C4-2B (cell line): ENCODE data around the gene RSRC1.

Experiments used
- H3K27ac ChIP-seq: fragments of 450-650 bp; 2 replicates; pipeline ENCODE4 v1.5.1; 2017
- ZFX ChIP-seq: fragments of 450-650 bp; IDR thresholded peaks from 2 replicates; pipeline ENCODE4 v1.6.1; 2017
- TF ChIP-seq, protein P1 (sequence below): fragments of 450-650 bp; conservative IDR thresholded peaks from 2 replicates; pipeline ENCODE4 v1.5.1; 2017; ENCODE audit warnings: mild to moderate bottlenecking

Gene RSRC1

DNA sequence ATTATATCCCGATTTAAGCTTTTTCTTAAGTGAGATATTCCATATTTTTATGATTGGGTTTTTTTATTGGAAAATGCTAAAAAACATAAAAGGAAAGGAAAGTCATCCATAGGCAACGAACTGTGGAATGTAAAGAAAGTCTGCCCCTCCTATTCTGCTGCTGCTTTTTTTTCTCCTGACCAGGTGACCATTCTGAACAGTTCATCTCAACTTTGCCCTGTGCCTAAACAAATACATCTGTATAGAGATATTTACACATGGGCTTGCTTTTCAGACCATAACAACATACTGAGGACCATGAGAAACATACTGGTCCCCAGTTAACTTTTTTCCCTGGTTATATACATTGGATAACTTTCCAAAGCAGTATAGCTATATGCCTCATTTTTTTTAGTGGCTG lies 442.2 kb downstream of the RSRC1 start:
- H3K27ac ChIP-seq = no peak overlapping the region
- TF ChIP-seq, protein P1, sequence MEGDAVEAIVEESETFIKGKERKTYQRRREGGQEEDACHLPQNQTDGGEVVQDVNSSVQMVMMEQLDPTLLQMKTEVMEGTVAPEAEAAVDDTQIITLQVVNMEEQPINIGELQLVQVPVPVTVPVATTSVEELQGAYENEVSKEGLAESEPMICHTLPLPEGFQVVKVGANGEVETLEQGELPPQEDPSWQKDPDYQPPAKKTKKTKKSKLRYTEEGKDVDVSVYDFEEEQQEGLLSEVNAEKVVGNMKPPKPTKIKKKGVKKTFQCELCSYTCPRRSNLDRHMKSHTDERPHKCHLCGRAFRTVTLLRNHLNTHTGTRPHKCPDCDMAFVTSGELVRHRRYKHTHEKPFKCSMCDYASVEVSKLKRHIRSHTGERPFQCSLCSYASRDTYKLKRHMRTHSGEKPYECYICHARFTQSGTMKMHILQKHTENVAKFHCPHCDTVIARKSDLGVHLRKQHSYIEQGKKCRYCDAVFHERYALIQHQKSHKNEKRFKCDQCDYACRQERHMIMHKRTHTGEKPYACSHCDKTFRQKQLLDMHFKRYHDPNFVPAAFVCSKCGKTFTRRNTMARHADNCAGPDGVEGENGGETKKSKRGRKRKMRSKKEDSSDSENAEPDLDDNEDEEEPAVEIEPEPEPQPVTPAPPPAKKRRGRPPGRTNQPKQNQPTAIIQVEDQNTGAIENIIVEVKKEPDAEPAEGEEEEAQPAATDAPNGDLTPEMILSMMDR = no peak
- no peak for TF ChIP-seq ZFX

DNA sequence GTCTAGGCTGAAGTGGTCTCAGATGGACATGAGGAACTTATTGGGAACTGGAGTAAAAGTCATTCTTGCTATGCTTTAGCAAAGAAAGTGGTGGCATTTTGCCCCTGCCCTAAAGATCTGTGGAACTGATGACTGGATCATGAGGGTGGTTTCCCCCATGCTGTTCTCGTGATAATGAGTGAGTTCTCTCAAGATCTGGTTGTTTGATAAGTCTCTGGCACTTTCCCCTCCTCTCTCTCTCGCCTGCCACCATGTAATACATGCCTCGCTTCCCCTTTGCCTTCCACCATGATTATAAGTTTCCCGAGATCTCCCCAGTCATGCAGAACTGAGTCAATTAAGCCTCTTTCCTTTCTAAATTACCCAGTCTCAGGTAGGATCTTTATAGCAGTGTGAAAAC lies 449.6 kb downstream of the RSRC1 start:
- TF ChIP-seq ZFX = no peak
- TF ChIP-seq, protein P1 = no peak
- no peak overlapping the region for H3K27ac ChIP-seq

DNA sequence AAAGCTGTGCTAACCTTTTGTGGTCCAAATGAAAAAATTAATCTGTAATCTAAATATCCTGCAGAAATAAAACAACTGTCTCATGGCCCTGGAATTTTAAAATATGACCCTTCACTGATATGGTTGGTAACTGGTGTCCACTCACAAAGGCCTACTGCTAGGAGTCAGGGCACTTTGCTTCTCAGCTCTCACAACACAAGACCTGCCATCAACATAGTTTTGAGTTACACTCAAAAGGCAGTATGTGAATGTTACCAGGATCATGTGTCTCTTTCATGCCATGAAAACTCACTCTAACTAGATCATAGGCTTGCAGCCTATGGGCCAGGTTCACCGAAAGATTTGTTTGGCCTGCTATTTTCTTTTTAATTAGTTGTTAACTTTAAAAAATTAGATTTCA lies 451.1 kb downstream of the RSRC1 start:
- TF ChIP-seq ZFX = no peak
- TF ChIP-seq, protein P1 = no peak
- H3K27ac ChIP-seq = no peak overlapping the region

DNA sequence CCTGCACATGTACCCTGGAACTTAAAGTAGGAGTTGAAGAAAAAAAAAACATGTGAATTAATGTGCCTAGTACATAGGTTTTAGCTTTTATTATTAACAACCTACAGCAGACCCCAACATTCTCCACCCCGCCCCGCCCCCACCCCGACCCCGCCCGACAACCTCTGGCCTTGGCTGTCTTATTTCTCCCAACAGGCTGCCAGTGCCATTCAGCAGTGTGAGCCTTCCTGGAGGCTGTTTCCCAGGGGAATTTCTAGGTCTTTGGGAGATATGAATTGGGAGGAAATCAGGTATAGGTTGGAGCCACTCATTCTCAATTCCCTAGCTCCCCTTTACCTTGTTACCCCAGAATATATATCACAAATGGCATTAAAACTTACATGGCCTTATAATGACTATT lies 452.8 kb downstream of the RSRC1 start:
- no peak overlapping the region for H3K27ac ChIP-seq
- no peak for TF ChIP-seq ZFX
- TF ChIP-seq, protein P1 = no peak

DNA sequence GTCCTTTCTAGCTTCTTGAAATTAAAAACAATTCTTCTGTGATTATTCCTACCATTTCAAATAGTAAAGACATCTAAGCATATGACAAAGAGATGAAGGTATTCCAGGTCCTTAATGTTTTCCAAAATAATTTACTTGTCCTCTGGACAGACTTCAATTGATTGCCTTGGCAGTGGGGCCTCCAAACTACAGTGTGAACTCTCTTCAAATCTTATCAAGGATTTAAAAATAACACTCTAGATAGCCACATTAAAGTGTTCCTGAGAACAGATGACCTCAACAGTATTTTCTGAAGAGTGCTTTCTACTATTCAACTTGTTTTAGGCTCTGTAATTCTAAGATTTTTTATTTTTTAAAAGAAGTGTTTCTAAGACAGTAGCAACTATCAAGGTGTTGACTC lies 453.2 kb downstream of the RSRC1 start:
- TF ChIP-seq, protein P1 = no peak
- TF ChIP-seq ZFX = no peak
- no peak overlapping the region for H3K27ac ChIP-seq

DNA sequence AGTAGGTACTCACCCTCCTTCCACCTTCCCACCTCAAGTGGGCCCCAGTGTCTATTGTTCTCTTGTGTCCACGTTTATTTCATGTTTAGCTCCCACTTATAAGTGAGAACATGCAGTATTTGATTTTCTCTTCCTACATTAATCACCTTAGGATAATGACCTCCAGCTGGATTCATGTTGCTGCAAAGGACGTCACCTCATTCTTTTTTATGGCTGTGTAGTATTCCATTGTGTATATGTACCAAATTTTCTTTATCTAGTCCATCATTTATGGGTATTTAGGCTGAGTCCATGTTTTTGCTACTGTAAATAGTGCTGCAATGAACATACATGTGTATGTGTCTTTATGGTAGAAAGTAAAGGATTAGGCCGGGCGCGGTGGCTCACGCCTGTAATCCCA lies 455.2 kb downstream of the RSRC1 start:
- H3K27ac ChIP-seq = no peak overlapping the region
- TF ChIP-seq, protein P1 = no peak
- TF ChIP-seq ZFX = no peak

DNA sequence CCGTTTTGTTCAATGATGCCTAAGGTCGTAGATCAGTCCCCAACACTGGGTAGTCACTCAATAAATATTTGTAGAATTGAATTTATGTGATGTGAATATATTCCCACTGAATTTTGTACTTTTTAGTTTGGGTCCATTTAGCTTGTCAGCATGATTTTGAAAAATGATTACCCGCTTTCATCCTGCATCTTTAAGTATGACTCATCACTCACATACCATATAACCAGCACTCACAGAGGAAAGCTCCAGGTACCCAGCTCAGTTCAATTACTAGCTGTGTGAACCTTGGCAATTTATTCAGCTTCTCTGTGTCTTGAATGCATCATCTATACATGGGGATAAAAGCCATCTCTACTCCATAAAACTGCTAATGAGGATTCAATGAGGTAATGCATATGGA lies 458.9 kb downstream of the RSRC1 start:
- H3K27ac ChIP-seq = no peak overlapping the region
- TF ChIP-seq, protein P1 = no peak
- TF ChIP-seq ZFX = no peak
